CD4-positive, alpha-beta T cell treated with Interleukin-4 for 1 hour (primary cell): Measurements from ENCODE around the gene HLA-B.

Source experiments
- DNase-seq, 2 donors: peaks; one replicate each; pipeline ENCODE4 v3.0.0-alpha.2; 2020 to 2022

HLA-B gene

GRCh38 chr6:31381666-31382065, 24.7 kb upstream of the HLA-B start:
- DNase-seq, result no peak

GRCh38 chr6:31379850-31380249, 22.9 kb upstream of the HLA-B start:
- DNase-seq, result no peak

GRCh38 chr6:31378721-31379103, 21.7 kb upstream of the HLA-B start:
- DNase-seq, result no peak

- no peak for DNase-seq
Observed at GRCh38 chr6:31378062-31378720, 21.2 kb upstream of the HLA-B start.

DNA sequence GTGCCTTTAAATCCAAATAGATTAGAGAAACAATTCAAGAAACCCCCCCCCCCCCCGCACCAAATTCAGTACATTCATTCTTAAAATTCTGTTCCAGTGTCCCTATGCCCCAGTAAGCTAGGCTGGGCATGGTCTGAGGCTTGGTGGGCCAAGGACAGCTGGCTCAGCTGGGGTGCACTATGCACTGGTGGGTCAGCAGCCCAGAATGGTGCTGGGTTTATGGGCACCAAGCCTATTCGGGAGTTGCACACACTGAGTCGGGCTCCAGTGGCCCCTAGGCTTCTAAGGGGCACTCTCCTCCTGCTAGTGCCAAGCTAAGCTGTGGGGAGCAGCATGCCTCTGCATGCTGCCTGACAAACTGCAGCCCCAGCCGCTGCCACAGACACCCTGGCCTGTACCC, 20.1 kb upstream of the HLA-B start:
- DNase-seq, result no peak

- DNase-seq, result no peak
Observed at GRCh38 chr6:31375699-31376098, 18.7 kb upstream of the HLA-B start.

GRCh38 chr6:31374118-31374517, 17.1 kb upstream of the HLA-B start:
- DNase-seq, result peak in 1 of 2 donors; percentile 55

- DNase-seq, result no peak
Observed at GRCh38 chr6:31368461-31368860, 11.5 kb upstream of the HLA-B start.

DNA sequence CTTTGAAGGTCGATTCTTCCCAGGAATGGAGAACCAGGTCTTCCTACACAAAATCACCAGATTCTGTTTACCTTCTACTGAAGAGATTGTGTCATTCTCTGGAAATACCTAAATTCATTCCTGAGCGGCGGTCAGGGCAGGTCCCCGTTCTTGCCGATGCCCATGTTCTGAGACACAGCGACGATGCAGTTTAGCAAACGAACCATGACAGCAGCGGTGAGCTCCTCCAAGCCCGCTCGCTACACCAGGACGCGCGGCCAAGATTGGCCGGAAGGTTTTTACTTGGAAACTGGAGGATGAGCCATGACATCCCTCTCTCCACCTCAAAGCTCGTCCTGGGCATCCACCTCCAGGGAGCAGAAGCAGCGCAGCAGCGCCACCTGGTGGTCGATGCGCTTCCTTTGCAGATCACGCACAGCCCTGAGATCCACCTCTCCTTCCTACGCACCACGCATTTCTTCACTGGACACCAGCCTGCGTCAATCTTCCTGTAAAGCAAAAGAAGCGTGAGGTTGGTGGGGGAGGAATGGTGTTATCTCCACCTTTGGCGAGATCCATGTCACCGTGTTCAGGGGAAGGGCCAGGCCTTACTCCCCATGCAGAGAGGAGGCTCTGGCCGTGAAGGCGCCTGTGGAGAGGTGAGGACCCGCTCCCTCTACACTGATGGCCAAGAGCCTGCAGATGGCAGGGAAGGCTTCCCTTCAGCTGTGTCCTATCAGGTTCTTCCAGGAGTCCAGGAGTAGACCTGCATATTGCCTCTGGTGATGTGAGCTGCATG, 9.9 kb upstream of the HLA-B start:
- peak; percentile 87 to 90 for DNase-seq

GRCh38 chr6:31365864-31366263, 8.9 kb upstream of the HLA-B start:
- no peak for DNase-seq

GRCh38 chr6:31363811-31364210, 6.8 kb upstream of the HLA-B start:
- DNase-seq, result no peak

- DNase-seq, result no peak
Observed at GRCh38 chr6:31362751-31363150, 5.8 kb upstream of the HLA-B start.

GRCh38 chr6:31359581-31359980, 2.6 kb upstream of the HLA-B start:
- DNase-seq, result no peak

GRCh38 chr6:31358302-31358701, 1.3 kb upstream of the HLA-B start:
- DNase-seq, result no peak

- no peak for DNase-seq
Observed at GRCh38 chr6:31357886-31358285, 907 bp upstream of the HLA-B start.

- peak; percentile 48 to 53 for DNase-seq
Observed at GRCh38 chr6:31356216-31356945, 598 bp downstream of the HLA-B start.

- peak in 1 of 2 donors; percentile 39 for DNase-seq
Observed at GRCh38 chr6:31355583-31355948, 1.4 kb downstream of the HLA-B start.

DNA sequence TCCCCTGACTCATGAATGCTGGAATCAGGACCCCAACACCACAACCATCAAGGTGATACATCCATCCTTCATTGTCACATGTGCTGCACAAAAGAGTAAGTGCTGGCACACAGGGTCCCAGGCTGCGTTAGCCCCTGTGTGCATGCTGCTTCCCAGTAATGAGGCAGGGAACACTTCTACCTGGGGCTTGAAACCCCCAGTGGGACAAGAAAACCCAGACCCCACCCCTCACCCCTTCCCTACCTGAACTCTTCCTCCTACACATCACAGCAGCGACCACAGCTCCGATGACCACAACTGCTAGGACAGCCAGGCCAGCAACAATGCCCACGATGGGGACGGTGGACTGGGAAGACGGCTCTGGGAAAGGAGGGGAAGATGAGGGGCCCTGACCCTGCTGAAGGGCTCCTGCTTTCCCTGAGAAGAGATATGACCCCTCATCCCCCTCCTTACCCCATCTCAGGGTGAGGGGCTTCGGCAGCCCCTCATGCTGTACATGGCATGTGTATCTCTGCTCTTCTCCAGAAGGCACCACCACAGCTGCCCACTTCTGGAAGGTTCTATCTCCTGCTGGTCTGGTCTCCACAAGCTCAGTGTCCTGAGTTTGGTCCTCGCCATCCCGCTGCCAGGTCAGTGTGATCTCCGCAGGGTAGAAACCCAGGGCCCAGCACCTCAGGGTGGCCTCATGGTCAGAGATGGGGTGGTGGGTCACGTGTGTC, 2.0 kb downstream of the HLA-B start:
- peak; percentile 22 to 49 for DNase-seq

GRCh38 chr6:31354158-31354863, 2.7 kb downstream of the HLA-B start:
- peak in 1 of 2 donors; percentile 47 for DNase-seq

- peak in 1 of 2 donors; percentile 15 for DNase-seq
Observed at GRCh38 chr6:31353384-31353945, 3.5 kb downstream of the HLA-B start.

DNA sequence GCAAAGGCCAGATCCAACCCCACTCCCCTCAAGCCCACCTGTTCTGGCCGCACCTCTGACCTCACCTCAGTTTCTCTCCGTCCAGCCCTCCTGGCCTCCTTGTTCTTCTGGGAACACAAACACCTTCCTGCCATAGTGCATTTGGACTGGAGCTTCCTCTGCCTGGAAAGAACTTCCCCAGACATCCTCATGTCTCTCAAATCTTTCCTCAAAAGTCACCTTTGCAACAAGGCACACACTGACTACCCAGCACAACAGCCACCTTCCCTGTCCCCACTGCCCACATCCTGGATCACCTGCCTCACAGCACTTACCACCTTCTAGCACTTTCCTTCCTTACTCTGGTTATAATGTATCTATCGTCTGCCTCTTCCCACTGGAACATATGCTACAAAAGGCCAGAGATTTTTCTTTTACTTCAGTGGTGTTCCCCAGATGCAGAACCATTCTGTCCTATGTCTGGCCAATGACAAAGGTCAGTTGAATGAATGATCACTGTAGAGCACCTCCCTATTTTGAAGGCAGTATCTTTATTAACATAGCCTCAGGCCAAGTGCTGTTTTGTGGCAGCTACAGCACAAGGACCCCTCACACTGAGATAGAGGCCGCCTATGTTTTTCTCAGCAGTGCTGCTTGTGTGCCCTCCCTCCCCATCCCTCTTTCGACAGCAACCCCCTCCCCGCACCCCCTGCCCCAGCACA, 4.1 kb downstream of the HLA-B start:
- peak; percentile 44 to 69 for DNase-seq

- DNase-seq, result peak; percentile 33 to 61
Observed at GRCh38 chr6:31352310-31352682, 4.7 kb downstream of the HLA-B start.
